ENCODE data around the gene IFNAR1. TPM values are rescaled to one million over a fixed set of nuclear protein-coding genes. Genes with fewer than 3 reads are reported as not detected.
"Not testable (repeated sequence)": the region's sequence is repeated elsewhere in the genome, so short reads cannot be mapped to it uniquely, and the experiment has no call there.

The IFNAR1 gene
- total RNA-seq, 1 donor from 2014 or later: 13.6 TPM

DNA sequence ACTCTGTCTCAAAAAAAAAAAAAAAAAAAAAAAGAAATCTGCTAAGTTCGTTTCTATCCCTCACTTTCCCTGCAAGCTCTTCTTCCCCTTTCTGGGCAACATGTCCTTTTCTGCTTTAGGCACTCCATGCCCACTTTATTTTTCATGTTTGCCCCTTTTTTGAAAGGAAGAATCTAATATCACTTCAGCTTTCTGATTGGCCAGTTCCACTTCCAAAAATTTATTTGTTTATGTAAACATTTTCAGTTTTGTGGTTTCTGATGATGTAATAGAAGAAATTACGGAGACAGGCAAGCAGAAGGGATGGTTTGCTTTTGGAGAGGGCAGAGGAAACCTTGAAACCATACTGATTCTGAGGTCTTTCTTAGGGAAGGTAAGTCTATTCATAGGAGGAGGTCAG lies 15.1 kb downstream of the IFNAR1 start:
- DNase-seq (ENCODE audit: low read depth): no peak

GRCh38 chr21:33345751-33346238 lies 21.0 kb downstream of the IFNAR1 start:
- DNase-seq (ENCODE audit: low read depth): no peak

GRCh38 chr21:33348706-33349105 lies 23.9 kb downstream of the IFNAR1 start:
- DNase-seq (ENCODE audit: low read depth): no peak

GRCh38 chr21:33350676-33351075 lies 25.9 kb downstream of the IFNAR1 start:
- DNase-seq (ENCODE audit: low read depth): no peak

- no peak for DNase-seq (ENCODE audit: low read depth)
Observed at GRCh38 chr21:33355355-33355754, 30.6 kb downstream of the IFNAR1 start.

DNA sequence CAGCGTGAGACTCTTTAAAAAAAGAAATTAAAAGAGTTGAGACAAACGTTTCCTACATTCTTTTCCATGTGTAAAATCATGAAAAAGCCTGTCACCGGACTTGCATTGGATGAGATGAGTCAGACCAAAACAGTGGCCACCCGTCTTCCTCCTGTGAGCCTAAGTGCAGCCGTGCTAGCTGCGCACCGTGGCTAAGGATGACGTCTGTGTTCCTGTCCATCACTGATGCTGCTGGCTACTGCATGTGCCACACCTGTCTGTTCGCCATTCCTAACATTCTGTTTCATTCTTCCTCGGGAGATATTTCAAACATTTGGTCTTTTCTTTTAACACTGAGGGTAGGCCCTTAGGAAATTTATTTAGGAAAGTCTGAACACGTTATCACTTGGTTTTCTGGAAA lies 31.2 kb downstream of the IFNAR1 start:
- DNase-seq (ENCODE audit: low read depth): peak; percentile 44

DNA sequence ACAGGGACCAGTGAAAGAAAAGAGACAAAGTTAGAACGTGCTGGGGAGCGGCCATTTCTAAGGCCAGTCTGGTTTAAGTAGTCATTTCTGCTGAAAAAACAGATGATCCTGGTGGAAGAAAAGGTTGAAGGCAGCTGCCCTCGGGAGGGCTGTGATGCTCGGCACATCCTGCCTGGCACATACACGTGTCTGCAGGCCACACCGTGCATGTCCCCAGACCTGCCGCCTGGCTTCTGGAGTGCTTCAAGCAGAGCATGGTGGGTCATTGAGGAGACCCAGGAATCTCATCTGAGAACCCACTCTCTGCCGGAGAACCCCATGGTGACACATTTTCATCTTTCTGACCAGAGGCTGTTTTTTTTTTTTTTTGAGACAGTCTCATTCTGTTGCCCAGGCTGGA lies 32.4 kb downstream of the IFNAR1 start:
- DNase-seq (ENCODE audit: low read depth): no peak

GRCh38 chr21:33359446-33359845 lies 34.7 kb downstream of the IFNAR1 start:
- no peak for DNase-seq (ENCODE audit: low read depth)

GRCh38 chr21:33360281-33360680 lies 35.5 kb downstream of the IFNAR1 start:
- no peak for DNase-seq (ENCODE audit: low read depth)

- DNase-seq (ENCODE audit: low read depth): peak; percentile 68
Observed at GRCh38 chr21:33360881-33361602, 36.3 kb downstream of the IFNAR1 start.

GRCh38 chr21:33362044-33362555 lies 37.3 kb downstream of the IFNAR1 start:
- no peak for DNase-seq (ENCODE audit: low read depth)

- not testable (repeated sequence) for DNase-seq (ENCODE audit: low read depth)
Observed at GRCh38 chr21:33363911-33364609, 39.3 kb downstream of the IFNAR1 start.

DNA sequence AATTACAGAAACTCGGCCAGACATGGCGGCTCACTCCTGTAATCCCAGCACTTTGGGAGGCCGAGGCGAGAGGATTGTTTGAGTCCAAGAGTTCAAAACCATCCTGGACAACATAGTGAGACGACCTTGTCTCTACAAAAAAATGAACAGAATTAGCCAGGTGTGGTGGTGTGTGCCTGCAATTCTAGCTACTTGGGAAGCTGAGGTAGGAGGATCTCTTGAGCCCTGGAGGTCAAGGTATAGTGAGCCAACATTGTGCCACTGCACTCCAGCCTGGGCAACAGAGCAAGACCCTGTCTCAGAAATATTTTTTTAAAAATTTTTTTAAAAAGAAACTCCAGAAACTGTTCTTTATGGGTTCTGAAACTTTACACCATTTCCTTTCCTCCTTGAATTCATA lies 40.1 kb downstream of the IFNAR1 start:
- no peak for DNase-seq (ENCODE audit: low read depth)

DNA sequence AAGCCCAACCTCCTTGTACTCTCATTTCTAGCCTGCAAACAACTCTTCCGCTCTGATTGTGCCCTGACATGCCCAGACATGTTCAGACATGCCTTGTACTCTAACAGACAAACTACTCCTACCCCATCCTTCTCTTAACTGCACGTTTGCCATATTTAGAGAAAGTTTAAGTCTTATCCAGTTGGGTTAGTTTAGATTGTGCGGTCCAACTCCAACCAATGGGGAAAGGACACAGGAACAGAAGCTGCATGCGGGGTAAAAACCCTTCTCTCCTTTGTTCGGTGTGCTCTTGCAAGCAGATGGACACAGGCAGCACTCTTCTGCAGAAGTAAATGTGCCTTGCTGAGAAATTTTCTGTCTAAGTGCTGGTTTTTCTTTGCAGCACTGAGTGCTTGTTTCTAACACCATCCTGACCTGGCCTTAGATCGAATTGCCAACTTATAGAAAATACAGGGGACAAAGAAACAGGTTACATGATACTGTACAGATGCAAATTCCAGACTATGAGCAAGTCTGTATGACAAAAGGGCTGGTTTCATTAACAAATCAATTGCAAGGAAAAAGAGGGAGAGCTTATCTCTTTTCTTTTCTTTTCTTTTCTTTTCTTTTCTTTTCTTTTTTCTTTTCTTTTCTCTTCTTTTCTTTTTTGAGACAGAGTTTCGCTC lies 42.7 kb downstream of the IFNAR1 start:
- no peak for DNase-seq (ENCODE audit: low read depth)

- DNase-seq (ENCODE audit: low read depth): no peak
Observed at GRCh38 chr21:33368124-33368523, 43.4 kb downstream of the IFNAR1 start.

DNA sequence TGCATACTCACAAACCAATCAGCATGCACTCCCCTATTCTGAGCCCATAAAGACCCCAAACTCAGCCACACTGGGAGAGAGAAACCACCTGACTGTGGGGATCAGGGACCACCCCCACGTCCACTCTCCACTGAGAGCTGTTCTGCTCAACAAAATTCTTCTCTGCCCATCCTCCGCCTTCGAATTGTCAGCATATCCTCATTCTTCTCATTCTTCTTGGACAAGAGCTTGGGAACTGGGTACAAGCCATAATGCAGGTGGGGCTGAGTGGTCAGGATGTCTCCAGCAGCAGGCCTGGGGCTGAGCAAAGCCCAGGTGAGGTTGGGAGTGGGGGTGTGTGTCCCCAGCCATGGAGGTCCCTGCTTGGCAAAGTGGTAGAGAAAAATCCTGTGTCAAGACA lies 43.8 kb downstream of the IFNAR1 start:
- DNase-seq (ENCODE audit: low read depth): no peak

DNA sequence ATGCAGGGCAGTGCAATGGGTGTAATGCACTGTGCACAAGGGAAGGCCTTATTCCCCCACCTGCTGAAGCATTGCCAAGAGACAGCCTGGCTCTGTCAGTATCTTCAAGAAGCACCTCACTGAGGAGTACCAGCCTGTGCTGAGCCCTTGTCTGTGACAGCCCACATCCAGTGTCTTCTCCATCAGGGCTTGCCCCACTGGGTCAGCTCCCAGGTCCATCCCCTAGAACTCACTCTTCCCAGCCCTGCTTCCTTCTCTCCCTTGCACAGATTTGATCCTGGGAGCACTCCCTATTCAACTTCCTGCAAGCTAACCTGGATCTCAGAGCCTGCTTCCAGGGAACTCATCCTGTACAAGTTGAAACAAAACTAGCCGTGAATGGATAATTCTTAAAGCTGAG lies 44.8 kb downstream of the IFNAR1 start:
- DNase-seq (ENCODE audit: low read depth): no peak

DNA sequence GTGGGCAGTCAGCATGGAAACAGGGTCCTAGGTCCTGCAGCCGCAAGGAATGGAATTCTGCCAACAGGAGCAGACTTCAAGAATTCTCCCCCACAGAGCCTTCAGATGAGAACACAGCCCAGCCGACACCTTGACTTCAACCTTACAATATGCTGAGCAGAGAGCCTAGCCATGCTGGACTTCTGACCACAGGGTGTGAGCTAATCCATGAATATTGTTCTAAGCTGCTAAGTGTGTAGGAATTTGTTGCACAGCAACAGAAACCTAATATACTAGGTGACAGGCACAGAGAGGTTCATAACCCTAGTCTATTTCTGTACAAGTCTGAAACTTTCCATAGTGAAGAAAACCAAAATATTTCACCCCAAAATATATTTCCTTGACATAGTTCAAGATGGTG lies 45.5 kb downstream of the IFNAR1 start:
- DNase-seq (ENCODE audit: low read depth): no peak

- DNase-seq (ENCODE audit: low read depth): no peak
Observed at GRCh38 chr21:33371366-33371765, 46.6 kb downstream of the IFNAR1 start.

DNA sequence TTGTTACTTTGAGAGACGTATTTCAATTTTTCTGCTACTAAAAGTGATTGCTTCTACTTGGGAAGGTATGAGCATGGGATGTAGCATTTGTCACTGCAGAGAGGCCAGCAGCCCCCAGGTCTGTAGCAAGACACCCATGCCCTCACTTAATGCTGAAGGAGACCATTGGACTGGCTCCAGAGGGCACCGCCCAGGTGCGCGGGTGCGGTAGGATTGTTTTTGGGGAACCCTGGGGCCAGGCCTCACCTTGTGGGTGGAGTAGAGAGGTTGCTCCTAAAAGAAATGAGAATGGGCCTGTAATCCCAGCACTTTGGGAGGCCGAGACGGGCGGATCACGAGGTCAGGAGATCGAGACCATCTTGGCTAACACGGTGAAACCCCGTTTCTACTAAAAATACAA lies 47.8 kb downstream of the IFNAR1 start:
- DNase-seq (ENCODE audit: low read depth): no peak

GRCh38 chr21:33373451-33373850 lies 48.7 kb downstream of the IFNAR1 start:
- DNase-seq (ENCODE audit: low read depth): no peak

DNA sequence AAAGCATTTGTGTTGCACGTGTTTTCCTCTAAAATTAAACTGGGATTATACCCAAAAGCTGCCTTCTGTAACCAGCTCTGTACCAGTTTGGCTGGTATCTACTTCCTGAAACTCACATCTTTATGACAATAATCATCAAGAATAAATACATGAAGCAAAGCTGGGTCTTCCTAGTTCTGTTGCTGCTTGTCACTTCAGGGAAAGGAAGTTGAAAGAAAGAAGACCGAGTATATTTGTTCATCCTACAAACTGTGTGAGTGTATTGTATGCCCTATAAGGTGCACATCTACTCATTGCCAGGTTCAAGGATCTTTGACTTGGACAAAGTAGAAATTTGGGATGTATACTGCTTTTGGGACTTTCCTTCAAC lies 49.3 kb downstream of the IFNAR1 start:
- DNase-seq (ENCODE audit: low read depth): no peak

Measured in myocyte (in vitro differentiated cells).